Neural crest cell (in vitro differentiated cells): ENCODE data around the gene MRPS10. TPM values are rescaled to one million over a fixed set of nuclear protein-coding genes. Genes with fewer than 3 reads are reported as not detected.

Experiments
- DNase-seq: peaks from one replicate; pipeline ENCODE4 v3.0.0; 2021; ENCODE audit warnings: low read depth, mixed read lengths, low spot score
- H3K27ac Mint-ChIP-seq: one replicate; pipeline ENCODE4 v1.8.0; 2021; ENCODE audit warnings: mild to moderate bottlenecking, mixed read lengths; ENCODE audit not compliant: unreplicated experiment
- H3K27me3 Mint-ChIP-seq: 2 replicates; pipeline ENCODE4 v1.8.0; 2021; ENCODE audit warnings: low read depth, mild to moderate bottlenecking, mixed read lengths
- H3K36me3 Mint-ChIP-seq: 2 replicates; pipeline ENCODE4 v1.8.0; 2021; ENCODE audit warnings: low read depth, mild to moderate bottlenecking, mixed read lengths
- H3K4me1 Mint-ChIP-seq: 2 replicates; pipeline ENCODE4 v1.8.0; 2021; ENCODE audit warnings: mixed read lengths
- H3K4me3 Mint-ChIP-seq: one replicate; pipeline ENCODE4 v1.8.0; 2021; ENCODE audit warnings: mild to moderate bottlenecking, mixed read lengths
- H3K9me3 Mint-ChIP-seq: 2 replicates; pipeline ENCODE4 v1.8.0; 2021; ENCODE audit warnings: mixed read lengths
- CTCF ChIP-seq: fragments of 200-600 bp; sonication (generic); conservative IDR thresholded peaks from 2 replicates; pipeline ENCODE4 v1.5.0; 2021; ENCODE audit warnings: antibody characterized with exemption, mild to moderate bottlenecking
- total RNA-seq: library from RNA; stranded (reverse); gene quantifications from 2 replicates; pipeline ENCODE4 v1.2.1, GENCODE V29; 2021

The MRPS10 gene
- total RNA-seq, 1 donor from 2014 or later, result 29.0 TPM

- peaks cover 14% of the 10 kb centered on the region for H3K4me1 Mint-ChIP-seq
- no peaks in the 10 kb centered on the region for H3K9me3 Mint-ChIP-seq
- DNase-seq, result no peak
- H3K4me3 Mint-ChIP-seq, result no peak overlapping the region
- TF ChIP-seq CTCF, result no peak
- H3K36me3 Mint-ChIP-seq, result peaks cover 4% of the 10 kb centered on the region
- H3K27ac Mint-ChIP-seq, result no peak overlapping the region
- H3K27me3 Mint-ChIP-seq, result no peaks in the 10 kb centered on the region
Observed at GRCh38 chr6:42257063-42257462, 39.4 kb upstream of the MRPS10 start.

DNA sequence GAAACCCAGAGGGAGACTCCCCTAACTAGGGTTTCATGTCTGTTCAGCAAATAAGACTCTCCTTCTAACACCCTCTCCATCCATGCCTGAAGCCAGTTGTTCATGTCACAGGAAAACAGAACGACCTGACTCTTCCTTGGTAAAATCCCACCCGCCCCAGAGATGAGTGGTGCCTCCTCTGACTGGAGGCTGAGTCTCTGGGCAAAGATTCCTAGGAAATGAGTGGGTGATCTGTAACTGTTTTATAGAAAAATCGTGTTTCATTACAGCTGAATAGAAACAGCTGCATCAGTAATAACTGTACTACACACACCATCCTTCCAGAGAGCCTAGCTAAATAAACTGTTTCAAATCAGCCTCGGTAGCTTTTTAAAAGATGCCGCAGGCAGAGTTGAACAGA is 37.4 kb upstream of the MRPS10 start:
- H3K27ac Mint-ChIP-seq, result no peak overlapping the region
- DNase-seq, result no peak
- TF ChIP-seq CTCF, result no peak
- H3K4me1 Mint-ChIP-seq, result peaks cover 14% of the 10 kb centered on the region
- H3K4me3 Mint-ChIP-seq, result no peak overlapping the region
- no peaks in the 10 kb centered on the region for H3K27me3 Mint-ChIP-seq
- peaks cover 4% of the 10 kb centered on the region for H3K36me3 Mint-ChIP-seq
- no peaks in the 10 kb centered on the region for H3K9me3 Mint-ChIP-seq

DNA sequence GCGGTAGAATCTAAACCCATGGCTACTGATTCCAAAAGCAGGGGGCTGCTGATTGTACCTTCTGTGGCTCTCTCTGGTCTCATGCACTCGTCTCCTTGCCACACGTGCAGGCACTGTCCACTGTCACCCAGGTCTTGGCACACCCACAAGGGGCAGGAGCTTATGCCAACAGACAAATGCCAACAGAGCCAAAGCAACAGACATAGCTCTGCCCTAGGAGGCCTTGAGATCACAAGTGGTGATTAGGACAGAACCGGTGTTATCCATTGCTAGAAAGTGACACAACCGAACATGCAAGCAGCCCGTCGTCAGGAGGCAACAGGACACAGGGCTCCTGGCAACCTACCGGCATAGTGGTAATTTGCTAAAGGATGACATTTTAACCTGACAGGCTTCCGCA is 36.8 kb upstream of the MRPS10 start:
- no peak for TF ChIP-seq CTCF
- no peaks in the 10 kb centered on the region for H3K27me3 Mint-ChIP-seq
- H3K4me3 Mint-ChIP-seq, result no peak overlapping the region
- H3K9me3 Mint-ChIP-seq, result no peaks in the 10 kb centered on the region
- no peak overlapping the region for H3K27ac Mint-ChIP-seq
- peaks cover 4% of the 10 kb centered on the region for H3K36me3 Mint-ChIP-seq
- DNase-seq, result no peak
- peaks cover 14% of the 10 kb centered on the region for H3K4me1 Mint-ChIP-seq

DNA sequence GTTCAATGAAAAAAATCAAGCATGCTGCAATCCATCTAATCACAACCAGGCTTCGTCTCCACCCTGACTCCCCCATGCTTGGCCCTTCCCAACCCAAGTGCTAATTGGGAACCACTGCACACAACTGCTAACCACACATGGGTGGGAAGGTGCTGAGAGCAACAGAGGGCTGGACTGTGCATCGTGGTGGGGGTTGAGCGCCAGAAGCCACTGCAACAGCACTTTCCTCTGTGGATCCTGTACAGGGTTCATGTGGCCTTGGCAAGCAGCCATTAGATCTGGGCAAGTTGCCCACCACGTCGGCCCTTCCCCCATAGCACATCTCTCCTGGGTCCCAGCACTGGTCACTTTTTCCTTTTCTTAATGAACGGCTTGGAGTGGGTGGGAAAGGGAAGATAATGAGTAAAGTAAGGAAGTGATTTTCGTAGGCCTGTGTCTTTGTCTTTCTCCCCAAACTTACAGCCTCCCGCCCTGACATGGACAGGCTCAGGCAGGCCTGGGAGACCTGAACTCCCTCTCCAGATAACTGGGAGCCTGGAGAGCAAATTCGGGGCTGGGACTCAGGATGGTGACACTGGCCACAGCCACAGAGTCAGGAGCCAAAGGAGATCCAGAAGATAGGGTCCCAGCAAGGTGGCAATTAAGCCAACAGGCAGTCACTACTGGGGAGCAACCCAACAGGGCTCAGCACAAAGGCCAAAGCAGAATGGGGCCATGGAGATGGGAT is 34.4 kb upstream of the MRPS10 start:
- H3K4me3 Mint-ChIP-seq, result no peak overlapping the region
- no peak for DNase-seq
- H3K9me3 Mint-ChIP-seq, result no peaks in the 10 kb centered on the region
- peaks cover 3% of the 10 kb centered on the region for H3K4me1 Mint-ChIP-seq
- no peak for TF ChIP-seq CTCF
- peaks cover 4% of the 10 kb centered on the region for H3K36me3 Mint-ChIP-seq
- H3K27me3 Mint-ChIP-seq, result no peaks in the 10 kb centered on the region
- no peak overlapping the region for H3K27ac Mint-ChIP-seq

DNA sequence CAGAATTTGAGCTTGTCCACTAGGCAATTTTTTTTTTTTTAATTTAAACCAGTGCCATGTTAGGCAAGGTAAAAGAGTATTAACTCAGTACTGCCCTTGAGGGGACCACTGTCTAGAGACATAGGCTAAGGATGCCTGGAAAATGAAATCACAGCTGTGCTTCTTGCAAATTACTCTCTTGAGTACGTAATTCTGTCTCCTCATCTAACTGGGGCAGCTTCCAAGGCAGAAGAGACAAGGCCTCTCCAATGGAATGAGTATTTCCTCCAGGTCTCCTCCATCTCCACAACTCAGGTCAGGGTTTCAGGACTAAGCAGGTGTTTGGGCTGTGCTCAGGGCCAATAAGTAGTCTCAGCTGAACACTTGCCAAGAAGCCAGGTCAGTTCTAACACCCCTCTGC is 33.8 kb upstream of the MRPS10 start:
- Mint-ChIP-seq H3K4me3 (no peak overlapping the region), H3K27ac (no peak overlapping the region), H3K4me1 (no peaks in the 10 kb centered on the region), H3K36me3 (peaks cover 4% of the 10 kb centered on the region), H3K9me3 (no peaks in the 10 kb centered on the region), H3K27me3 (no peaks in the 10 kb centered on the region)
- TF ChIP-seq CTCF, result no peak
- DNase-seq, result no peak
